22Rv1 (cell line): Measurements from ENCODE around the gene SLC12A7.

Experiments used
- ZFX ChIP-seq: fragments of 450-650 bp; IDR thresholded peaks from 2 replicates; pipeline ENCODE4 v1.6.1; 2017; ENCODE audit warnings: antibody characterized with exemption, borderline replicate concordance
- TF ChIP-seq, protein P1 (sequence below): fragments of 450-650 bp; IDR thresholded peaks from 2 replicates; pipeline ENCODE4 v1.5.1; 2017; ENCODE audit warnings: mild to moderate bottlenecking

DNA sequence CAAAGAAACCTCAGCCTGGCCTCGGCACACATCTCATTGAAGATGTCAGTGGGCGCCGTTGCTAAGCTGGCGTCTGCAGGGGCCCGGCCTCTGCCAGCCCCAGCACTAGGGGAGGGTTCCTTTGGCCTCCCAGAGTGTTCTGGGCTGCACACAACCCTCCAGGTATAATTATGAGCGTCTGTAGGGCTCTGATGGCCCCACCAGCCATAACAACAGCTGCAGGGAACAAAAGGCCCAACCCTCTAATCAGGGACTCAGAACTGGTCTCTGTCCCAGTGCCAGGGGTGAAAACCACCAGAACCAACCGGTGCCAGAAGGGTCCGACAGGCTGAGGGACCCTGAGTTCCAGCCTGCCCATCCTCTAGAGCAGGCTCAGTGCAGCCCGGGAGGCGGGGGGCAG lies 39.5 kb upstream of the SLC12A7 start:
- TF ChIP-seq, protein P1, sequence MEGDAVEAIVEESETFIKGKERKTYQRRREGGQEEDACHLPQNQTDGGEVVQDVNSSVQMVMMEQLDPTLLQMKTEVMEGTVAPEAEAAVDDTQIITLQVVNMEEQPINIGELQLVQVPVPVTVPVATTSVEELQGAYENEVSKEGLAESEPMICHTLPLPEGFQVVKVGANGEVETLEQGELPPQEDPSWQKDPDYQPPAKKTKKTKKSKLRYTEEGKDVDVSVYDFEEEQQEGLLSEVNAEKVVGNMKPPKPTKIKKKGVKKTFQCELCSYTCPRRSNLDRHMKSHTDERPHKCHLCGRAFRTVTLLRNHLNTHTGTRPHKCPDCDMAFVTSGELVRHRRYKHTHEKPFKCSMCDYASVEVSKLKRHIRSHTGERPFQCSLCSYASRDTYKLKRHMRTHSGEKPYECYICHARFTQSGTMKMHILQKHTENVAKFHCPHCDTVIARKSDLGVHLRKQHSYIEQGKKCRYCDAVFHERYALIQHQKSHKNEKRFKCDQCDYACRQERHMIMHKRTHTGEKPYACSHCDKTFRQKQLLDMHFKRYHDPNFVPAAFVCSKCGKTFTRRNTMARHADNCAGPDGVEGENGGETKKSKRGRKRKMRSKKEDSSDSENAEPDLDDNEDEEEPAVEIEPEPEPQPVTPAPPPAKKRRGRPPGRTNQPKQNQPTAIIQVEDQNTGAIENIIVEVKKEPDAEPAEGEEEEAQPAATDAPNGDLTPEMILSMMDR, result no peak
- TF ChIP-seq ZFX, result no peak
